T-helper 1 cell treated with Interleukin-12 subunit alpha and Interleukin-12 subunit beta and Interleukin-4 antibody, amounts not matched to agents 30 μg/mL and 1 μg/mL, for 36 hours (primary cell): ENCODE results near the gene NUBPL.
"Not testable (repeated sequence)": the region's sequence is repeated elsewhere in the genome, so short reads cannot be mapped to it uniquely, and the experiment has no call there.

Experiments
- H3K27ac Mint-ChIP-seq: one replicate; pipeline ENCODE4 v1.8.0; 2021; ENCODE audit warnings: mild to moderate bottlenecking, mixed read lengths
- H3K27me3 Mint-ChIP-seq: one replicate; pipeline ENCODE4 v1.8.0; 2021; ENCODE audit warnings: low read depth, mixed read lengths
- H3K36me3 Mint-ChIP-seq: one replicate; pipeline ENCODE4 v1.8.0; 2021; ENCODE audit warnings: low read depth, mixed read lengths
- H3K4me1 Mint-ChIP-seq: one replicate; pipeline ENCODE4 v1.8.0; 2021; ENCODE audit warnings: low read depth, mixed read lengths
- H3K4me3 Mint-ChIP-seq: one replicate; pipeline ENCODE4 v1.8.0; 2021; ENCODE audit warnings: mild to moderate bottlenecking, moderate library complexity, mixed read lengths
- H3K9me3 Mint-ChIP-seq: one replicate; pipeline ENCODE4 v1.8.0; 2021; ENCODE audit warnings: mixed read lengths

The NUBPL gene

GRCh38 chr14:31889297-31889696 lies 328.1 kb downstream of the NUBPL start:
- no peaks in the 10 kb centered on the region for H3K4me1 Mint-ChIP-seq
- no peak overlapping the region for H3K27ac Mint-ChIP-seq
- H3K27me3 Mint-ChIP-seq, result no peaks in the 10 kb centered on the region
- H3K36me3 Mint-ChIP-seq, result no peaks in the 10 kb centered on the region
- no peaks in the 10 kb centered on the region for H3K9me3 Mint-ChIP-seq
- H3K4me3 Mint-ChIP-seq, result no peak overlapping the region

- H3K9me3 Mint-ChIP-seq, H3K27ac Mint-ChIP-seq, H3K4me1 Mint-ChIP-seq, H3K36me3 Mint-ChIP-seq, H3K27me3 Mint-ChIP-seq, H3K4me3 Mint-ChIP-seq: not testable (repeated sequence)
Measured at GRCh38 chr14:31890202-31890601, 329.0 kb downstream of the NUBPL start.

- H3K36me3 Mint-ChIP-seq, result no peaks in the 10 kb centered on the region
- H3K4me3 Mint-ChIP-seq, result no peak overlapping the region
- H3K27ac Mint-ChIP-seq, result no peak overlapping the region
- H3K4me1 Mint-ChIP-seq, result no peaks in the 10 kb centered on the region
- no peaks in the 10 kb centered on the region for H3K27me3 Mint-ChIP-seq
- H3K9me3 Mint-ChIP-seq, result no peaks in the 10 kb centered on the region
Measured at GRCh38 chr14:31893221-31893757, 332.1 kb downstream of the NUBPL start.

- no peaks in the 10 kb centered on the region for H3K4me1 Mint-ChIP-seq
- H3K27ac Mint-ChIP-seq, result no peak overlapping the region
- H3K27me3 Mint-ChIP-seq, result no peaks in the 10 kb centered on the region
- no peaks in the 10 kb centered on the region for H3K36me3 Mint-ChIP-seq
- H3K9me3 Mint-ChIP-seq, result no peaks in the 10 kb centered on the region
- no peak overlapping the region for H3K4me3 Mint-ChIP-seq
Measured at GRCh38 chr14:31894351-31894750, 333.1 kb downstream of the NUBPL start.

- Mint-ChIP-seq H3K27ac (no peak overlapping the region), H3K27me3 (no peaks in the 10 kb centered on the region), H3K36me3 (no peaks in the 10 kb centered on the region), H3K9me3 (no peaks in the 10 kb centered on the region), H3K4me1 (no peaks in the 10 kb centered on the region), H3K4me3 (no peak overlapping the region)
Measured at GRCh38 chr14:31895206-31895605, 334.0 kb downstream of the NUBPL start.

- Mint-ChIP-seq H3K27ac (no peak overlapping the region), H3K9me3 (no peaks in the 10 kb centered on the region), H3K27me3 (no peaks in the 10 kb centered on the region), H3K36me3 (no peaks in the 10 kb centered on the region), H3K4me3 (no peak overlapping the region), H3K4me1 (no peaks in the 10 kb centered on the region)
Measured at GRCh38 chr14:31895646-31896045, 334.4 kb downstream of the NUBPL start.

- H3K9me3 Mint-ChIP-seq, result no peaks in the 10 kb centered on the region
- no peaks in the 10 kb centered on the region for H3K36me3 Mint-ChIP-seq
- no peak overlapping the region for H3K27ac Mint-ChIP-seq
- no peaks in the 10 kb centered on the region for H3K27me3 Mint-ChIP-seq
- H3K4me3 Mint-ChIP-seq, result no peak overlapping the region
- no peaks in the 10 kb centered on the region for H3K4me1 Mint-ChIP-seq
Measured at GRCh38 chr14:31897581-31898186, 336.5 kb downstream of the NUBPL start.

- Mint-ChIP-seq H3K4me3 (no peak overlapping the region), H3K27me3 (no peaks in the 10 kb centered on the region), H3K27ac (no peak overlapping the region)
Measured at GRCh38 chr14:31898838-31899528, 337.8 kb downstream of the NUBPL start.

GRCh38 chr14:31902002-31902401 lies 340.8 kb downstream of the NUBPL start:
- Mint-ChIP-seq H3K9me3 (no peaks in the 10 kb centered on the region), H3K27ac (no peak overlapping the region), H3K4me3 (no peak overlapping the region), H3K27me3 (no peaks in the 10 kb centered on the region), H3K36me3 (no peaks in the 10 kb centered on the region), H3K4me1 (no peaks in the 10 kb centered on the region)

More at GRCh38 chr14:31898838-31899528, 337.8 kb downstream of the NUBPL start:
- H3K36me3 Mint-ChIP-seq, result no peaks in the 10 kb centered on the region
- no peaks in the 10 kb centered on the region for H3K9me3 Mint-ChIP-seq
- H3K4me1 Mint-ChIP-seq, result no peaks in the 10 kb centered on the region

- Mint-ChIP-seq H3K27ac (no peak overlapping the region), H3K4me1 (no peaks in the 10 kb centered on the region), H3K27me3 (no peaks in the 10 kb centered on the region)
Measured at GRCh38 chr14:31902945-31903646, 341.9 kb downstream of the NUBPL start.

GRCh38 chr14:31909977-31910376 lies 348.8 kb downstream of the NUBPL start:
- Mint-ChIP-seq H3K27ac (no peak overlapping the region), H3K27me3 (peaks cover 7% of the 10 kb centered on the region), H3K4me3 (no peak overlapping the region), H3K4me1 (no peaks in the 10 kb centered on the region), H3K36me3 (no peaks in the 10 kb centered on the region), H3K9me3 (peaks cover 12% of the 10 kb centered on the region)

More at GRCh38 chr14:31902945-31903646, 341.9 kb downstream of the NUBPL start:
- H3K36me3 Mint-ChIP-seq, result no peaks in the 10 kb centered on the region
- H3K9me3 Mint-ChIP-seq, result no peaks in the 10 kb centered on the region
- no peak overlapping the region for H3K4me3 Mint-ChIP-seq
